PC-3 (cell line): Measurements from ENCODE around the gene KRT81.

Source experiments
- CTCF ChIP-seq: fragments of 300-600 bp; sonication (generic); conservative IDR thresholded peaks from 2 replicates; pipeline ENCODE4 v1.5.1; 2017; ENCODE audit warnings: antibody characterized with exemption, low read depth, mild to moderate bottlenecking, low read length
- EZH2 ChIP-seq: fragments of 300-600 bp; sonication (generic); IDR thresholded peaks from one replicate; pipeline ENCODE4 v1.6.1; 2017; ENCODE audit warnings: antibody characterized with exemption, mild to moderate bottlenecking, low read length; ENCODE audit not compliant: unreplicated experiment
- EZH2phosphoT487 ChIP-seq: fragments of 300-600 bp; sonication (generic); IDR thresholded peaks from 2 replicates; pipeline ENCODE4 v1.6.1; 2018; ENCODE audit warnings: mild to moderate bottlenecking, antibody characterized with exemption, low read length, borderline replicate concordance

- TF ChIP-seq CTCF (no peak), EZH2 (no peak), EZH2phosphoT487 (no peak)
These were observed 43.5 kb downstream of the KRT81 start for GRCh38 chr12:52247622-52248540.
